Omental fat pad (tissue), 4 donors: ENCODE measurements around the gene KRT80. TPM values are rescaled to one million over a fixed set of nuclear protein-coding genes. Genes with fewer than 3 reads are reported as not detected.

ENCODE experiments used
- ATAC-seq: fragments of 150-250 bp; one replicate; pipeline ENCODE4 v1.9.1; 2016; ENCODE audit warnings: mild to moderate bottlenecking, moderate library complexity; ENCODE audit not compliant: low FRiP score
- DNase-seq: peaks from one replicate; pipeline ENCODE4 v3.0.0-alpha.2; 2019; ENCODE audit warnings: low spot score
- CTCF ChIP-seq, 3 donors: fragments of 450-650 bp; IDR thresholded peaks; one replicate each; pipeline ENCODE4 v1.5.1; 2016 to 2017; ENCODE audit warnings: antibody characterized with exemption in 3 of 3, mild to moderate bottlenecking in 3 of 3, moderate library complexity in 2 of 3
- total RNA-seq, 4 donors: library from RNA; depleted of rRNA; stranded (reverse); fragments of >200 nt; gene quantifications; one replicate each; pipeline ENCODE4 v1.1.0, GENCODE V29; 2016

KRT80 gene
- total RNA-seq, 4 donors from 2014 or later = 0.37 to 5.5 (median 0.75) TPM; not detected in 1

DNA sequence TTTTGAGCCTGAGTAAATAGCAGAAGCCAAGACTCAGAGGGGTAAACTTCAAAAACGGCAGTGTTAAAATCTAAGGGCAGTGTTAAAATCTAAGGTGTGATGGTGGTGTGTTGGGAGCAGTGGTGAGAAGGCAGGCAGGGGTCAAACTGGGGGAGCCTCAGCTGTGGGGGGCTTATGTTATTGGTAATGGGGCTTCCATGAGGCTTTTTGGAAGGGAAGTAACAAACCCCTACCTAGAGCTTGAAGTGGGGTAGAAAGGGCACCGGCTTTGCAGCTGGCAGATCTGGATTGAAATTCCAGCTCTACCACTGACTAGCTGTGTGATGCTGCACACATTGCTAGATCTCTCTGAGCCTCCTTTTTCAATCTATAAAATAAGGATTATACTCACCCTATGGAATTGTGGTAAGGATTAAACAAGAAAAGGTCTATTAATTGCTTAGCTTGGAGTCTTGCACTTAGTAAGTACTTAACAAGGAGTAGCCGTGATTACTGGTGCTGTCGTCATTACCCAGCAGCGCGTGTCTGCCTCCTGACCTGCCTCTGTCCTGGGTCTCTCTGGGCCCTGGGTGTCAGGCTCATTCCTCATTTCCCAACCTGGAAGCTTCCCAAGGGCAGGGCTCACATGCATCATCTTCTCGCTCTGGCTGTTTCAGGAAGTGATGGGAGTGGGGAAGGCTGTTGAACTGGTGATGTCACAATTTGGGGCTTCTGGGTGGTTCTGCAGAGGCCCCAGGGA is 18.5 kb upstream of the KRT80 start:
- peak; percentile 67 for ATAC-seq
- no peak for TF ChIP-seq CTCF (IDR thresholded peaks at IDR 0.05)
- peak; percentile 67 for DNase-seq

GRCh38 chr12:52209321-52209720 is 17.5 kb upstream of the KRT80 start:
- ATAC-seq (no peak), DNase-seq (peak; percentile 20)

DNA sequence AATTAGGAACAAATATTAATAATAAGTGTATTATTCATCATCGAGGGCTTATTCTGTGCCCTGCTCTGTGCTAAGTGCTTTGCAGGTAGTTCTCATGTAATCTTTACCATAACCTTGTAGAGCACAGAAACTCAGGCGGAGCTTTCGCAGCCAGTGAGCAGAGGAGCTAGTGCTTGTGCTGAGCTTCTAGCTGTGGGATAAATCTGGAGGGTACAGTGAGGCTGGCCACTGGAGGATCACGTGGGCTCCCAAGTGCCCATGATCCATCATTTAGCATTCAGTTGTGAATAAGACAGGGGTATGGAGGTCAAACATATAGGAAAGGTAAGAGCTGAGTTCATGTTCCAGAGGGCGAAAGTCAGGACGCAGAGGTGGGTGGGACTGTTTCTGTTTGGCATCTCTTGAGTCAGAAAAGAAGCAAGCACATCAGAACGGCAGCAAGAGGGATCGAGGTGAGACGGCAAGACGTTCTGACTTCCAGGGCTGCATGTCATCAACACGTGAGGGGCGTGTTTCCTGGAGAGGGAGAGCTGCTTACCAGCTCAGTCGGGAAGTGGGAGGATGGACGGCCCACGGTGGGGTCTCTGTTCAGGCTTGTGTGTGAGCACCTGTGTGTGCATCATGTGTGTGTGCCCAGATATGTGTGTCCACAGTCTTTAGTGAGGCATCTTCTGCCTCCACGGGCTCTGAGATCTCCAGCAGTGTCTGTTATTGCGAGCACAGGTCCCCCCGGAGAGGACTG is 16.8 kb upstream of the KRT80 start:
- DNase-seq = peak; percentile 24
- no peak for TF ChIP-seq CTCF (IDR thresholded peaks at IDR 0.05)
- ATAC-seq = no peak

More at GRCh38 chr12:52209321-52209720, 17.5 kb upstream of the KRT80 start:
- no peak for TF ChIP-seq CTCF (IDR thresholded peaks at IDR 0.05)

- no peak for TF ChIP-seq CTCF (IDR thresholded peaks at IDR 0.05)
- DNase-seq (peak; percentile 32), ATAC-seq (peak; percentile 12)
Measured at GRCh38 chr12:52207895-52208294, 16.1 kb upstream of the KRT80 start.

DNA sequence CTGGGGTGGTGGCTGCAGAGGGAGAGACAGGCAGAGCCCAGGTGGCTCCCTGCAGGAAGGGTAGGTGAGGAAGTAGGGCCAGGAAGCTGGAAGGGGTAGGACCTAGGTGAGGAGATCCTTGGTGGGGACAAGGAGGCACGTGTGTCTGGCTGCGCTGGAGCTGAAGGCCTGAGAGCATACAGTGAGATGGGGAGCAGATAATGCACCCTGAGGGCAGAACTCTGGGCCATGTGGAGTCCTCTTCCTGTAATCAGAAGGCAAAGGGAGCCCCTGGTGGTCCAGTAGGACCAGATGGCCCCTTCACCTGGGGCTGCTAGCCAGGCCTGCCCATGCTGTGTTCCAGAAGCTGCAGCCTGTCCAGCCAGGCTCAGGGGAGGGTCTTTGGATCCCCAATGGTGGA is 15.3 kb upstream of the KRT80 start:
- no peak for ATAC-seq

DNA sequence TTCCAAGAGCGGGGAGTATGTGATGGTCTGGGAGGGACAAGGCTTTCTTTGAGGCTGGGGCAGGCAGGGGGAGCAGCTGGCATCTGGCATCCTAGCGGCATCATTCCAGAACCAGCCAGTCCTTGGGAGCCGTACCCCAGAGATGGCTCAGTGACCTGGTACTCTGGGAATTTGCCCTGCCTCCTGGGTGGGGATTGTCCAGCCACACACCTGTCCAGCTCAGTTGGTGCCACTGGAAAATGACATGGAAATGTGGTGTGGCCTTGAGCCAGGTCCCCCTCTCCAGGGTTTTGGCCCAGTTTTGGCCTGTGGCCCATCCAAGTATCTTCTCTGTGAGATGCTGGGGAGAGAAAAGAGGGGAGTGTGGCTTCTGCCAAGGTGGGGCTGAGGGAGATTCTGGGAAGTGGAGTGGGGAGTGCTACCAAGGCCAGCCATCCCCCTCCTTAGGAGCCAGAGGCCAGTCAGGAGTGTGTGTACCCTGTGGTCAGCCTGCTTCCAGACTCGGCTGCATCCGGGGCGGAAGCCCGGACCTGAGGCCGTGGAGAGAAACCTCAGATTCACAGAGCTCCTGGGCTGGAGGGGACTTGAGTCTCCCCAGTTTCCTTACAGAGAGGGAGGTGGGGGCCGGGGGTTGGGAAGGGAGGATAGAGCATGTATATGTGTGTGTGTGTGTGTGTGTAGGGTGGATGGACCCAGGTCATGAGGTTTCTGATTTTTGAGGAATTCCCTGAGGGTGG is 14.7 kb upstream of the KRT80 start:
- DNase-seq = no peak
- no peak for ATAC-seq
- TF ChIP-seq CTCF (IDR thresholded peaks at IDR 0.05) = no peak

More for the DNA sequence above, 15.3 kb upstream of the KRT80 start:
- DNase-seq = no peak
- no peak for TF ChIP-seq CTCF (IDR thresholded peaks at IDR 0.05)
